GM19468 (cell line): Measurements from ENCODE around the gene LRRC75A.
A peak's percentile ranks its signal among the peaks of the same experiment; 100 is the strongest.
"Not testable (repeated sequence)": the region's sequence is repeated elsewhere in the genome, so short reads cannot be mapped to it uniquely, and the experiment has no call there.

Experiments used
- ATAC-seq: cut with Tn5 transposase; IDR thresholded peaks from one replicate; pipeline ENCODE4 v1.9.1; 2021; ENCODE audit warnings: mild to moderate bottlenecking, moderate library complexity, moderate number of reproducible peaks; ENCODE audit not compliant: unreplicated experiment; ENCODE audit errors: extremely low read depth

LRRC75A gene

GRCh38 chr17:16491703-16492612 is at the start of gene LRRC75A:
TSS of gene LRRC75A (minus strand) at chr17:16492193. CDS start at chr17:16491990, 203 bp downstream.
- no peak for ATAC-seq

DNA sequence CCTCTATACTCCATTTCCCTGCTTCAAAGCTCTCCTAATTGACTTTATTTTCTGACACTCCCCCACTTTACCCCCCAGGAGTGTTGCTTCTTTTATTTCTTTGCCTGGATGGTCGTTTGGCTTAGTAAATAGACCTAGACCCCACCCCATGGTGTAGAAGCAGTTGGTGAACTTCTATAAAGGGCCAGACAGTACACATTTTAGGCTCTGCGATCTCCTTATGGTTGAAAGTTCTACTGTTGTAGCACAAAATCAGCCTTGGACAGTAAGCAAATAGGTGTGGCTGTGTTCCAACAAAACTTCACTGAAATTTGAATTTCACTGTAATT is 45.1 kb upstream of the LRRC75A start:
- no peak for ATAC-seq

DNA sequence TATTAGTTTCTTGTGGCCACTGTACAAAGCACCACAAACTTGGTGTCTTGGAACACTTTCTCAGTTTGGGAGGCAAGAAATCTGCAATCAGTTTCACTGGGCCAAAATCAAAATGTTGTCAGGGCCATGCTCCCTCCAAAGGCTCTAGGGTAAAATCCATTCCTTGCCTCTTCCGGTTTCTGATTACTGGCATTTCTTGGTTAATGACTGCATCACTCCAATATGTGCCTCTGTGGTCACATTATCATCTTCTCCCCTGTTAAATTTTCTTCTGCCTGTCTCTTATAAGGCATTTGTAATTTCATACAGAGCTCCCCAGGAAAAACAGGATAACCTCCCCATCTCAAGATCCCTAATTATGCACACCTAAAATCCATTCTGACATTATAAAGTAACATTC is 42.2 kb upstream of the LRRC75A start:
- no peak for ATAC-seq

DNA sequence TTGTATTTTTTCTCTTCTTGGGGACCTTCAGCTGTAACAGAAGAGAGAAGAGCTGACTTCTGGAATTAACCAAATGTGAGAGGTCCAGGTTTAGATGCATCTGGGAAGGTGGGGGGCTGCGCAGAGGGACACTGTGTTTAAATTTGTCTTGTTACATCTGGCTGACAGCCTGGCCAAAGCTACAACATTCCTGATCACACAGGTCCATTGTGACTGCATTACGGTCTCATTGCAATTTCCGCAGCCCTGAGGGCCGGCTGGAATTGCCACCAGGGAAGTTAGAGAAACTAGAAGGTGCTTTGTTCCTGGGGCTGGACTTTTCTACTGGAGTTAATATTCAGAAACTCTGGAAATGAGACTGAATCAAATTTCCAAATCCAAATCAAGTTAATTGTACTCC is 37.9 kb upstream of the LRRC75A start:
- ATAC-seq = no peak

DNA sequence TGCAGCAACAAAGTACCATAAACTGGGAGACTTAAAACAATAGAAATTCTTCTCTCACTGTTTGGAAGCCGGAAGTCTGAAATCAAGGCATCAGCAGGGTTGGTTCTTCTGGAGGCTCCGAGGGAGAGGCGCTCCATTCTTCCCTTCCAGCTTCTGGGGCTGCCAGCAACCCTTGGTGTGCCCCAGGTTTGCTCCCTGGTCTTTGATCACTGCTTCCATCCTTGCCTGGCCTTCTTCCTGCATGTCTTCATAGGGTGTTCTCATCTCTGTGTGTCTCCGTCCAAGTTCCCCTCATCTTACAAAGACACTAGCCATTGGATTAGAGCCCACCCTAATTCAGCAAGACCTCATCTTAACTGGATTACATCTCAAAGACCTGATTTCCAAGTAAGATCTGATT is 35.3 kb upstream of the LRRC75A start:
- no peak for ATAC-seq

- ATAC-seq = not testable (repeated sequence)
Observed at GRCh38 chr17:16525556-16525955, 33.6 kb upstream of the LRRC75A start.

DNA sequence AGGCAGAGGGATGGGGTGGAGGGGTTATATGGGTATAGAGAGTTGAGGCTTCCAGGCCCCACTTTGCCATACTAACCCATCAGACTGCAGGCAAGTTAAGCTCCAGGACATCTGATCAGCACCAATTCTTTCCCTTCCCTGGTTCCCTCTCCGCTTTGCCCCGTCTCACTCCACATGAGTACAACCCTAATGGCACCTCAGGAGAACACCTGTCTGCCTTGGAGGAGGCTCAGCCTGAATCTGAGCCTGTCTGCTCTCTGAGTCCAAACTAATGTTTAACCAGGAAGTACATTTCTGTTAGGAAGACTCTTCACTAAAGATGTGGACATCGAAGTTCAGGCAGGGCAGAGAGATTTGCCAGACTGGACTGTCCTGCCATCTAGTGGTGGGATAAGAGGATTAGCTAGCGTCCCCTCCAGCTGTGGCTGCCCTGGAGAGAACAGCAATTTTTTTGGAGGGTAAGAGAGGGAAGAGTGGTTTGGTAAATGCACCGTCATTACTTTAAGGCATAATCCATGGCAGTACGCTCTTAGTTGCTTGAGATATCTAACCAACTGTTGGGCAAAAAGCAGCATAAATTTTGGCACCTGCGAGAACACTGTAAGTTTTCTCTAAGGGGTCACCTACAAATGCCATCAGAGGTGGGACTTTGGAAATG is 29.2 kb upstream of the LRRC75A start:
- peak; percentile 32 for ATAC-seq

DNA sequence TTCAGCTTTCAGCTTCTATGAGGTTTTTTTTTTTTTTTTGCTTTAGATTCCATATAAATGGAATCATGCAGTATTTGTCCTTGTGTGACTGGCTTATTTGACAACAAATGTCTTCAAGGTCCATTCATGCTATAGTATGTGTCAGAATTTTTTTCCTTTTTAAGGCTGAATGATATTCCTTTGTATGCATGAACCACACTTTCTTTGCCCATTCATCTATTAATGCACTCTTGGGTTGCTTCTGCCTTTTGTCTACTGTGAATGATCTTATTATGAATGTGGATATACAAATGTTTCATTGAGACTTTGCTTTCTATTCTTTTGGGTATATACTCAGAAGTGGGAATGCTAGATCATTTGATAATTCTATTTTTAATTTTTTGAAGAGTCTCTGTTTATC is 27.0 kb upstream of the LRRC75A start:
- ATAC-seq = no peak

GRCh38 chr17:16517477-16517876 is 25.5 kb upstream of the LRRC75A start:
- no peak for ATAC-seq

DNA sequence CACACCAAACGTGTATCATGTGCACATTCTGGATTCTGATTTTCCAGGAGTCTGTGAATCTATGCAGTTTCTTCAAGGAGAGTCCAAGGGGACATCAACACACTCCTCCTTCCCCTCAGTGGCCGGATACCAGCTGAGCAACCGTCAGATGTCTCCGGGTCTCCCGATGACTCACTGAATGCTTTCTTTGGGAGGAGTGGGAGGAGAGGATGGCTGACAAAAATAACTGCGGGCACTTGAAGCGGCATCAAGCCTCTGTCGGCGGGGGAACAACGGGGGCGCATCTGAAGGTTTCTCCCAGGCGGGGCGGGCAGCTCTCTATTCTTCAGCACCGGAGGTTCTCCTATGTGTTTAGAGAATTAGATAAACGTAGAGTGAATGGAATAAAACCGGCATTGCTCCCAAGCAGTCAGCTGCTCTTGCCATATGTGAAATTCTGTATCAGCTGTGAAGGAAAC is 24.6 kb upstream of the LRRC75A start:
- no peak for ATAC-seq

- ATAC-seq = no peak
Observed at GRCh38 chr17:16515933-16516332, 23.9 kb upstream of the LRRC75A start.

- ATAC-seq = no peak
Observed at GRCh38 chr17:16513873-16514272, 21.9 kb upstream of the LRRC75A start.

DNA sequence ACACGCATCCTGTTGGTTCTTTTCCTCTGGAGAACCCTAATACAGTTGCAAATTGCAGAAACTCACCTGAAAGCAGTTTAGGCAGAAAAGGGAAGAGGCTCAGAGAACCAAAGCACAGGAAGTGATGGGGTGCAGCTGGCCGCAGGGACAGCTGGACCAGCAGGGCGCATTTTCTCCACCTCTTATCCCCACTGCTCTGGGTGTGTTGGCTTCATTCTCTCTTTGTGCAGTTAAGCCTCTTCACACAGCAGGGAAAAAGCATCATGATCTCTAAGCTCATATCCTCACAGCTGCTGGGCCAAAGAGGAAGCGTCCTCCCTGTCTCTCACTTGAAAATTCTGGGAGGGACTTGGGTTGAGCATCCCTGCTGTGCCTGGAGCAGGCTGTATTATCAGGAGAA is 20.0 kb upstream of the LRRC75A start:
- ATAC-seq = no peak

GRCh38 chr17:16511593-16511992 is 19.6 kb upstream of the LRRC75A start:
- ATAC-seq = no peak

DNA sequence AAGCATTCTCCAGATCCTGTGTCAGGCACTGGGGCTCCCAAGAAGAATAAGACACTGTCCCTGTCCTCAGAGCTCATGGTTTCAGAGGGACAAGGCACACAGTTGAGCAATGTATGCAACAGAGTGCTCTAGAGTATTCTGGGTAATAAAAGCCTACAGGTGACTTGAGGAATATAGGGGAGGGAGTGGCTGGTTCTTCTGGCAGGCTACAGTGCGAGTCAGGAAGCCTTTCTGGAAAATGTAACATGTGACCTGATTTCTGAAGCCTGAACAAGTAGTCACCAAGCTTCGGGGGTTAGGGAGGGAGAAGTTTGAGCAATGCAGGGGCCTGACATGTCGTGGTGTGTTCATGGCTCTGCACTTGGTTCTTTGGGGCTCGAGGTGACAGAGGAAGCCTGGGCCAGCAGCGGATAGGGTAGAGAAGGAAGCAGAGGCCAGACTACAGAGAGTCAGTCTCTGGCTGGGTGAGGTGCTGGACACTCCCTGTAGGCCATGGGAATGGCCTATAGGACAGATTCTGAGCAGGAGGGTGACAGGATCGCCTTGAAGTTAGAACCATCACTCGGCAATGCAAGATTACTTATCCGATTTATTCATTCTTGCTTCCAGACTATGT is 16.0 kb upstream of the LRRC75A start:
- ATAC-seq = no peak

- no peak for ATAC-seq
Observed at GRCh38 chr17:16506188-16506587, 14.2 kb upstream of the LRRC75A start.

- ATAC-seq = no peak
Observed at GRCh38 chr17:16504984-16505383, 13.0 kb upstream of the LRRC75A start.

GRCh38 chr17:16496820-16497489 is 5.0 kb upstream of the LRRC75A start:
- no peak for ATAC-seq

GRCh38 chr17:16495980-16496819 is 4.2 kb upstream of the LRRC75A start:
- no peak for ATAC-seq

DNA sequence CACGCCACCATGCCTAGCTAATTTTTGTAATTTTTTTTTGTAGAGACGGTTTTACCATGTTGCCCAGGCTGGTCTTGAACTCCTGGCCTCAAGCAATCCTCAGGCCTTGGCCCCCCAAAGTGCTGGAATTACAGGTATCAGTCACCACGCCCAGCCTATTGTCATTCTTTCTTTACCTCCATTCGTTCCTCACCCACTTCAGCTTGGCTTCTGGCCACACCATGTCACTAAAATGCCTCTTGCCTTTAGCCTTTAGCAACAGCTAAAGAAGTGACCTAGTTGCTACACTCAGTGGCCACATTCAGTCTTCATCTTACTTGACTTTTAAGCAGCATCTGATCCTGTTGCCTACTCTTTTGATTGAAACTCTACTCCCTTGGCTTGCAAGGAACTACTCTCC is 3.6 kb upstream of the LRRC75A start:
- ATAC-seq = no peak
